Panc1 (cell line): ENCODE results near the gene RAB18. TPM values are rescaled to one million over a fixed set of nuclear protein-coding genes. Genes with fewer than 3 reads are reported as not detected.
A peak's percentile ranks its signal among the peaks of the same experiment; 100 is the strongest.

ENCODE experiments used
- ATAC-seq: fragments of 200-7000 bp; cut with Tn5 transposase; 2 replicates; pipeline ENCODE4 v1.9.1; 2020; ENCODE audit warnings: mild to moderate bottlenecking, moderate library complexity
- BruUV-seq: library from RNA; stranded (reverse); fragments of 400-500 nt; replicated peaks from 2 replicates; lab custom pipeline; 2021; lab: Mats Ljungman, UMichigan
- CTCF ChIA-PET: fragments of 300-600 bp; sonication (Branson Sonifier 250); formaldehyde crosslinking; loops from one replicate; lab custom pipeline; 2022; ENCODE audit warnings: antibody characterized with exemption; lab: Charles Lee
- POLR2A ChIA-PET: fragments of 300-600 bp; sonication (Branson Sonifier 250); formaldehyde crosslinking; loops from one replicate; lab custom pipeline; 2022; ENCODE audit warnings: antibody characterized with exemption; lab: Charles Lee
- DNase-seq: peaks from one replicate; pipeline ENCODE4 v3.0.0-alpha.2; 2010; ENCODE audit warnings: low read depth, low spot score
- H3K27ac ChIP-seq: 2 replicates; pipeline ENCODE4 v1.5.1; 2011; ENCODE audit warnings: mild to moderate bottlenecking, low read length, inconsistent platforms
- H3K27me3 ChIP-seq: fragments of 200-500 bp; sonication (Bioruptor generic); 2 replicates; pipeline ENCODE4 v1.6.0; 2014; ENCODE audit warnings: low read length, inconsistent platforms; ENCODE audit not compliant: control insufficient read depth, insufficient read depth
- H3K36me3 ChIP-seq: fragments of 200-500 bp; sonication (Bioruptor generic); 2 replicates; pipeline ENCODE4 v1.5.1; 2014; ENCODE audit warnings: inconsistent platforms, mild to moderate bottlenecking, low read length, moderate library complexity; ENCODE audit not compliant: control insufficient read depth, insufficient read depth
- H3K4me1 ChIP-seq: 2 replicates; pipeline ENCODE4 v1.5.1; 2011; ENCODE audit warnings: inconsistent platforms, mild to moderate bottlenecking, low read length, moderate library complexity; ENCODE audit not compliant: control insufficient read depth, insufficient read depth
- H3K4me3 ChIP-seq, 2 experiments: 2 replicates each; pipeline ENCODE4 v1.5.1; 2011 to 2012; ENCODE audit warnings: low read depth in 2 of 2, low read length in 2 of 2, mild to moderate bottlenecking in 2 of 2, inconsistent platforms in 1 of 2, moderate library complexity in 1 of 2
- H3K9me3 ChIP-seq: fragments of 200-500 bp; sonication (Bioruptor generic); 2 replicates; pipeline ENCODE4 v1.5.1; 2014; ENCODE audit warnings: low read depth, mild to moderate bottlenecking, inconsistent platforms, low read length, moderate library complexity; ENCODE audit not compliant: control insufficient read depth, insufficient read depth
- CTCF ChIP-seq: fragments of 450-650 bp; IDR thresholded peaks from 2 replicates; pipeline ENCODE4 v1.5.1; 2017; ENCODE audit warnings: mild to moderate bottlenecking
- POLR2AphosphoS5 ChIP-seq: IDR thresholded peaks from 2 replicates; pipeline ENCODE4 v1.6.1; 2012; ENCODE audit warnings: mild to moderate bottlenecking, low read depth, low read length, moderate library complexity
- SIN3A ChIP-seq: IDR thresholded peaks from 2 replicates; pipeline ENCODE4 v1.6.1; 2012; ENCODE audit warnings: low read depth, mild to moderate bottlenecking, low read length, moderate library complexity, borderline replicate concordance; ENCODE audit not compliant: insufficient read depth
- TCF7L2 ChIP-seq: IDR thresholded peaks from 2 replicates; pipeline ENCODE4 v1.6.1; 2011; ENCODE audit warnings: mild to moderate bottlenecking, low read depth, low read length, inconsistent platforms
- in situ Hi-C: cut with HindIII; loops from 2 replicates; pipeline ENCODE4 v1.10.0; 2016; ENCODE audit warnings: low sequenced_read_pairs, low pct_unique_long_range_greater_than_20kb
- intact Hi-C: fragments of 100-400 bp; cut with micrococcal nuclease; formaldehyde crosslinking; loops from one replicate; pipeline ENCODE4 v1.10.0; 2022; ENCODE audit not compliant: unreplicated experiment
- total RNA-seq: library from RNA; stranded (reverse); gene quantifications from one replicate; pipeline ENCODE4 v1.2.1, GENCODE V29; 2021; ENCODE audit not compliant: unreplicated experiment
- TF ChIP-seq, protein P1 (sequence below), 2 experiments: IDR thresholded peaks; 2 replicates each; pipeline ENCODE4 v1.6.1; 2011 to 2012; ENCODE audit warnings: low read depth in 2 of 2, control low read depth in 1 of 2, low read length in 1 of 2, mild to moderate bottlenecking in 1 of 2, moderate library complexity in 1 of 2; ENCODE audit not compliant: insufficient read depth in 1 of 2

The RAB18 gene
- total RNA-seq, 1 experiment from 2014 or later, result 55.4 TPM

- no TSS peak for BruUV-seq
- in situ Hi-C loops, result no loop called here
- TF ChIP-seq TCF7L2 (no peak), POLR2AphosphoS5 (no peak), CTCF (peak; percentile 74)
- TF ChIP-seq, protein P1, sequence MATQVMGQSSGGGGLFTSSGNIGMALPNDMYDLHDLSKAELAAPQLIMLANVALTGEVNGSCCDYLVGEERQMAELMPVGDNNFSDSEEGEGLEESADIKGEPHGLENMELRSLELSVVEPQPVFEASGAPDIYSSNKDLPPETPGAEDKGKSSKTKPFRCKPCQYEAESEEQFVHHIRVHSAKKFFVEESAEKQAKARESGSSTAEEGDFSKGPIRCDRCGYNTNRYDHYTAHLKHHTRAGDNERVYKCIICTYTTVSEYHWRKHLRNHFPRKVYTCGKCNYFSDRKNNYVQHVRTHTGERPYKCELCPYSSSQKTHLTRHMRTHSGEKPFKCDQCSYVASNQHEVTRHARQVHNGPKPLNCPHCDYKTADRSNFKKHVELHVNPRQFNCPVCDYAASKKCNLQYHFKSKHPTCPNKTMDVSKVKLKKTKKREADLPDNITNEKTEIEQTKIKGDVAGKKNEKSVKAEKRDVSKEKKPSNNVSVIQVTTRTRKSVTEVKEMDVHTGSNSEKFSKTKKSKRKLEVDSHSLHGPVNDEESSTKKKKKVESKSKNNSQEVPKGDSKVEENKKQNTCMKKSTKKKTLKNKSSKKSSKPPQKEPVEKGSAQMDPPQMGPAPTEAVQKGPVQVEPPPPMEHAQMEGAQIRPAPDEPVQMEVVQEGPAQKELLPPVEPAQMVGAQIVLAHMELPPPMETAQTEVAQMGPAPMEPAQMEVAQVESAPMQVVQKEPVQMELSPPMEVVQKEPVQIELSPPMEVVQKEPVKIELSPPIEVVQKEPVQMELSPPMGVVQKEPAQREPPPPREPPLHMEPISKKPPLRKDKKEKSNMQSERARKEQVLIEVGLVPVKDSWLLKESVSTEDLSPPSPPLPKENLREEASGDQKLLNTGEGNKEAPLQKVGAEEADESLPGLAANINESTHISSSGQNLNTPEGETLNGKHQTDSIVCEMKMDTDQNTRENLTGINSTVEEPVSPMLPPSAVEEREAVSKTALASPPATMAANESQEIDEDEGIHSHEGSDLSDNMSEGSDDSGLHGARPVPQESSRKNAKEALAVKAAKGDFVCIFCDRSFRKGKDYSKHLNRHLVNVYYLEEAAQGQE (IDR thresholded peaks at IDR 0.05; ENCODE audit: insufficient read depth in 1 of 2, low read depth in 2 of 2, low read length in 1 of 2), result no peak
These were observed 54.5 kb downstream of the RAB18 start for GRCh38 chr10:27558612-27559020.

GRCh38 chr10:27561334-27561733 lies 57.2 kb downstream of the RAB18 start:
- intact Hi-C loops, result loop anchor here (5.0 kb wide), 1 partner anchor 681 kb away; no protein-coding TSS in a partner anchor
- no TSS peak for BruUV-seq
- Histone ChIP-seq H3K4me1 (no peaks in the 10 kb centered on the region), H3K36me3 (no peaks in the 10 kb centered on the region), H3K4me3 (no peak overlapping the region), H3K27me3 (no peaks in the 10 kb centered on the region), H3K9me3 (no peaks in the 10 kb centered on the region), H3K27ac (no peak overlapping the region)
- ChIA-PET CTCF (no interaction called here), POLR2A (no interaction called here)
- ATAC-seq, result no peak
- in situ Hi-C loops, result no loop called here
- TF ChIP-seq TCF7L2, result no peak
- no peak for TF ChIP-seq SIN3A
- TF ChIP-seq CTCF, result no peak
- no peak for TF ChIP-seq POLR2AphosphoS5
- TF ChIP-seq, protein P1 (IDR thresholded peaks at IDR 0.05; ENCODE audit: insufficient read depth in 1 of 2, low read depth in 2 of 2, low read length in 1 of 2), result no peak
- DNase-seq, result no peak

More at GRCh38 chr10:27558612-27559020, 54.5 kb downstream of the RAB18 start:
- Histone ChIP-seq H3K36me3 (no peaks in the 10 kb centered on the region), H3K27ac (no peak overlapping the region), H3K4me1 (no peaks in the 10 kb centered on the region), H3K9me3 (no peaks in the 10 kb centered on the region), H3K27me3 (no peaks in the 10 kb centered on the region), H3K4me3 (no peak overlapping the region)
- CTCF ChIA-PET, result interaction anchor here (0.7 kb wide), 1 partner anchor 70 kb away, joined by 4 read pairs; no protein-coding TSS in a partner anchor
- POLR2A ChIA-PET, result no interaction called here
- peak; percentile 22 for DNase-seq
- intact Hi-C loops, result loop anchor here (5.0 kb wide), 2 partner anchors 99 to 111 kb away; no protein-coding TSS in a partner anchor
- peak; percentile 70; the same call in 1 of the 2 replicates for ATAC-seq
